HUES6 (cell line): Measurements from ENCODE around the gene CNOT4.

Experiments
- H3K27ac ChIP-seq: 2 replicates; pipeline ENCODE4 v1.7.0; 2013; ENCODE audit warnings: low read depth, mild to moderate bottlenecking, low read length, inconsistent platforms
- H3K27me3 ChIP-seq: 2 replicates; pipeline ENCODE4 v1.6.1; 2013; ENCODE audit warnings: low read length; ENCODE audit not compliant: control insufficient read depth, insufficient read depth
- H3K36me3 ChIP-seq: 2 replicates; pipeline ENCODE4 v1.6.1; 2013; ENCODE audit warnings: low read length; ENCODE audit not compliant: control insufficient read depth, insufficient read depth
- H3K4me1 ChIP-seq: 2 replicates; pipeline ENCODE4 v1.6.1; 2013; ENCODE audit warnings: low read length; ENCODE audit not compliant: control insufficient read depth, insufficient read depth
- H3K4me3 ChIP-seq: 2 replicates; pipeline ENCODE4 v1.5.1; 2013; ENCODE audit warnings: low read depth, low read length
- H3K9ac ChIP-seq: one replicate; pipeline ENCODE4 v1.6.1; 2013; ENCODE audit warnings: mild to moderate bottlenecking, low read length
- H3K9me3 ChIP-seq: 2 replicates; pipeline ENCODE4 v1.6.1; 2013; ENCODE audit warnings: low read depth, low read length; ENCODE audit not compliant: control insufficient read depth, insufficient read depth

Gene CNOT4

GRCh38 chr7:135381369-135381768, 128.5 kb downstream of the CNOT4 start:
- Histone ChIP-seq H3K27me3 (no peaks in the 10 kb centered on the region), H3K4me1 (peaks cover 14% of the 10 kb centered on the region; the same call in 1 of the 2 replicates), H3K9me3 (no peaks in the 10 kb centered on the region), H3K27ac (no peak overlapping the region), H3K4me3 (no peak overlapping the region), H3K9ac (no peak overlapping the region), H3K36me3 (no peaks in the 10 kb centered on the region)

GRCh38 chr7:135380351-135380750, 129.6 kb downstream of the CNOT4 start:
- H3K9ac ChIP-seq, result no peak overlapping the region
- no peak overlapping the region for H3K27ac ChIP-seq
- no peaks in the 10 kb centered on the region for H3K36me3 ChIP-seq
- peaks cover 14% of the 10 kb centered on the region; the same call in 1 of the 2 replicates for H3K4me1 ChIP-seq
- H3K9me3 ChIP-seq, result no peaks in the 10 kb centered on the region
- no peak overlapping the region for H3K4me3 ChIP-seq
- no peaks in the 10 kb centered on the region for H3K27me3 ChIP-seq

- no peaks in the 10 kb centered on the region for H3K27me3 ChIP-seq
- H3K27ac ChIP-seq, result no peak overlapping the region
- H3K4me3 ChIP-seq, result no peak overlapping the region
These were observed 132.7 kb downstream of the CNOT4 start for GRCh38 chr7:135377171-135377570.

GRCh38 chr7:135375908-135376699, 133.8 kb downstream of the CNOT4 start:
- Histone ChIP-seq H3K4me3 (no peak overlapping the region), H3K36me3 (no peaks in the 10 kb centered on the region), H3K27me3 (no peaks in the 10 kb centered on the region), H3K9ac (no peak overlapping the region), H3K4me1 (peaks cover 11% of the 10 kb centered on the region; the same call in 1 of the 2 replicates), H3K9me3 (no peaks in the 10 kb centered on the region), H3K27ac (no peak overlapping the region)

More at GRCh38 chr7:135377171-135377570, 132.7 kb downstream of the CNOT4 start:
- Histone ChIP-seq H3K9ac (no peak overlapping the region), H3K4me1 (peaks cover 14% of the 10 kb centered on the region; the same call in 1 of the 2 replicates), H3K9me3 (no peaks in the 10 kb centered on the region), H3K36me3 (no peaks in the 10 kb centered on the region)

GRCh38 chr7:135374736-135375135, 135.2 kb downstream of the CNOT4 start:
- no peak overlapping the region for H3K27ac ChIP-seq
- H3K9ac ChIP-seq, result no peak overlapping the region
- no peaks in the 10 kb centered on the region for H3K9me3 ChIP-seq
- no peaks in the 10 kb centered on the region for H3K36me3 ChIP-seq
- H3K4me3 ChIP-seq, result no peak overlapping the region
- no peaks in the 10 kb centered on the region for H3K27me3 ChIP-seq
- H3K4me1 ChIP-seq, result no peaks in the 10 kb centered on the region

- no peak overlapping the region for H3K27ac ChIP-seq
- no peaks in the 10 kb centered on the region for H3K4me1 ChIP-seq
- no peak overlapping the region for H3K9ac ChIP-seq
- no peaks in the 10 kb centered on the region for H3K36me3 ChIP-seq
- H3K27me3 ChIP-seq, result no peaks in the 10 kb centered on the region
- H3K4me3 ChIP-seq, result no peak overlapping the region
- no peaks in the 10 kb centered on the region for H3K9me3 ChIP-seq
These were observed 137.7 kb downstream of the CNOT4 start for GRCh38 chr7:135372222-135372621.

- Histone ChIP-seq H3K4me1 (no peaks in the 10 kb centered on the region), H3K4me3 (no peak overlapping the region)
These were observed 139.2 kb downstream of the CNOT4 start for GRCh38 chr7:135370656-135371055.

GRCh38 chr7:135369405-135369804, 140.5 kb downstream of the CNOT4 start:
- no peak overlapping the region for H3K4me3 ChIP-seq
- no peaks in the 10 kb centered on the region for H3K9me3 ChIP-seq
- no peaks in the 10 kb centered on the region for H3K36me3 ChIP-seq
- no peak overlapping the region for H3K9ac ChIP-seq
- H3K27ac ChIP-seq, result no peak overlapping the region
- no peaks in the 10 kb centered on the region for H3K27me3 ChIP-seq
- no peaks in the 10 kb centered on the region for H3K4me1 ChIP-seq

More at GRCh38 chr7:135370656-135371055, 139.2 kb downstream of the CNOT4 start:
- H3K27me3 ChIP-seq, result no peaks in the 10 kb centered on the region
- H3K27ac ChIP-seq, result no peak overlapping the region
- H3K36me3 ChIP-seq, result no peaks in the 10 kb centered on the region
- no peaks in the 10 kb centered on the region for H3K9me3 ChIP-seq
- no peak overlapping the region for H3K9ac ChIP-seq

GRCh38 chr7:135368416-135369186, 141.3 kb downstream of the CNOT4 start:
- Histone ChIP-seq H3K27me3 (no peaks in the 10 kb centered on the region), H3K27ac (no peak overlapping the region), H3K9ac (no peak overlapping the region), H3K4me3 (no peak overlapping the region), H3K4me1 (no peaks in the 10 kb centered on the region), H3K9me3 (no peaks in the 10 kb centered on the region), H3K36me3 (no peaks in the 10 kb centered on the region)

- H3K27ac ChIP-seq, result no peak overlapping the region
- 0 out of 2 replicates have a peak, but pooled peaks cover 2% of the 10 kb centered on the region for H3K36me3 ChIP-seq
- H3K4me3 ChIP-seq, result no peak overlapping the region
- no peaks in the 10 kb centered on the region for H3K4me1 ChIP-seq
- no peak overlapping the region for H3K9ac ChIP-seq
- H3K27me3 ChIP-seq, result no peaks in the 10 kb centered on the region
- H3K9me3 ChIP-seq, result 0 out of 2 replicates have a peak, but pooled peaks cover 2% of the 10 kb centered on the region
These were observed 142.9 kb downstream of the CNOT4 start for GRCh38 chr7:135366843-135367508.
